Ureter (tissue), 1 donor: ENCODE data around the gene AJAP1. TPM values are rescaled to one million over a fixed set of nuclear protein-coding genes. Genes with fewer than 3 reads are reported as not detected.
"Not testable (repeated sequence)": the region's sequence is repeated elsewhere in the genome, so short reads cannot be mapped to it uniquely, and the experiment has no call there.

ENCODE experiments used
- DNase-seq: peaks from one replicate; pipeline ENCODE4 v3.0.0-alpha.2; 2020; ENCODE audit warnings: low spot score
- total RNA-seq: library from RNA; stranded (reverse); gene quantifications from one replicate; pipeline ENCODE4 v1.2.4, GENCODE V29; 2023
- donor health status: DM: yes; HTN: yes; CAD: no.

The AJAP1 gene
- total RNA-seq, 1 donor from 2014 or later: 5.7 TPM

- no peak for DNase-seq
These were observed 3.6 kb downstream of the AJAP1 start for GRCh38 chr1:4657960-4658541.

GRCh38 chr1:4658643-4659628 is 4.5 kb downstream of the AJAP1 start:
- DNase-seq: no peak

GRCh38 chr1:4660917-4661594 is 6.6 kb downstream of the AJAP1 start:
- no peak for DNase-seq

GRCh38 chr1:4661595-4661917 is 7.1 kb downstream of the AJAP1 start:
- DNase-seq: no peak

- no peak for DNase-seq
These were observed 7.8 kb downstream of the AJAP1 start for GRCh38 chr1:4662168-4662567.

- DNase-seq: no peak
These were observed 8.3 kb downstream of the AJAP1 start for GRCh38 chr1:4662723-4663122.

GRCh38 chr1:4664095-4664494 is 9.7 kb downstream of the AJAP1 start:
- DNase-seq: no peak

GRCh38 chr1:4664606-4665005 is 10.2 kb downstream of the AJAP1 start:
- no peak for DNase-seq

- DNase-seq: no peak
These were observed 11.0 kb downstream of the AJAP1 start for GRCh38 chr1:4665456-4665855.

- DNase-seq: not testable (repeated sequence)
These were observed 12.3 kb downstream of the AJAP1 start for GRCh38 chr1:4666683-4667082.

- no peak for DNase-seq
These were observed 14.6 kb downstream of the AJAP1 start for GRCh38 chr1:4668743-4669700.

GRCh38 chr1:4670265-4670664 is 15.9 kb downstream of the AJAP1 start:
- DNase-seq: no peak

GRCh38 chr1:4671828-4672227 is 17.4 kb downstream of the AJAP1 start:
- no peak for DNase-seq

- DNase-seq: no peak
These were observed 19.1 kb downstream of the AJAP1 start for GRCh38 chr1:4673494-4673893.

GRCh38 chr1:4674117-4674516 is 19.7 kb downstream of the AJAP1 start:
- no peak for DNase-seq

- no peak for DNase-seq
These were observed 20.3 kb downstream of the AJAP1 start for GRCh38 chr1:4674676-4675075.

- DNase-seq: no peak
These were observed 21.2 kb downstream of the AJAP1 start for GRCh38 chr1:4675454-4676186.

- no peak for DNase-seq
These were observed 21.8 kb downstream of the AJAP1 start for GRCh38 chr1:4676253-4676652.

GRCh38 chr1:4677608-4678007 is 23.2 kb downstream of the AJAP1 start:
- DNase-seq: no peak

GRCh38 chr1:4678066-4678717 is 23.8 kb downstream of the AJAP1 start:
- DNase-seq: no peak
